ENCODE measurements around the gene GCHFR. TPM values are rescaled to one million over a fixed set of nuclear protein-coding genes. Genes with fewer than 3 reads are reported as not detected.

GCHFR gene
- 20.5 TPM for polyA plus RNA-seq (2013)

- Histone ChIP-seq H3K27me3 (replicated peaks in 2 of 5; ENCODE audit: control insufficient read depth in 4 of 5, insufficient read depth in 5 of 5, low read length in 4 of 5) (no peaks in the 10 kb centered on the region), H3K4me3 (ENCODE audit: control insufficient read depth in 1 of 7, extremely low read depth in 1 of 7, insufficient read depth in 4 of 7, low read depth in 2 of 7, low read length in 6 of 7) (peak within 1 kb of the TSS; percentile 47 to 81 (median 64)), H3K9me3 (ENCODE audit: control extremely low read depth in 1 of 5, control insufficient read depth in 4 of 5, insufficient read depth in 2 of 5, low read depth in 1 of 5, low read length in 4 of 5) (no peaks in the 10 kb centered on the region), H3K27ac (ENCODE audit: insufficient read depth in 1 of 2, low read depth in 1 of 2, low read length in 2 of 2, poor library complexity in 1 of 2, severe bottlenecking in 2 of 2) (peak within 1 kb of the TSS in 1 of 2 experiments; percentile 57), H3K36me3 (ENCODE audit: control insufficient read depth in 4 of 4, insufficient read depth in 4 of 4, low read length in 3 of 4) (peaks cover 0 to 25% (median 10%) of the 10 kb centered on the region in 4 experiments), H3K4me1 (ENCODE audit: control extremely low read depth in 1 of 4, control insufficient read depth in 4 of 4, insufficient read depth in 4 of 4, low read length in 3 of 4) (peaks cover 5 to 65% (median 48%) of the 10 kb centered on the region in 4 experiments)
- WGBS (ENCODE audit: insufficient coverage): under 1% methylated on average over 66 of the region's 75 CpGs
- peak in 2 of 3 donors; percentile 64 to 77 for DNase-seq
- ChIA-PET POLR2A (no interaction called here), CTCF (interaction anchor here (1.1 to 14.6 kb wide), 4 partner anchors 13 to 21 kb away, joined by 3 to 123 read pairs (median 8); no protein-coding TSS in a partner anchor)
Measured at GRCh38 chr15:40763801-40764628, at the start of gene GCHFR. Gene GCHFR (plus strand): TSS chr15:40764068. CDS start chr15:40764181, 113 bp downstream.

GRCh38 chr15:40714144-40714543 lies 49.7 kb upstream of the GCHFR start:
- Histone ChIP-seq H3K9me3 (ENCODE audit: control extremely low read depth in 1 of 5, control insufficient read depth in 4 of 5, insufficient read depth in 2 of 5, low read depth in 1 of 5, low read length in 4 of 5) (no peaks in the 10 kb centered on the region), H3K27me3 (replicated peaks in 2 of 5; ENCODE audit: control insufficient read depth in 4 of 5, insufficient read depth in 5 of 5, low read length in 4 of 5) (no peaks in the 10 kb centered on the region), H3K4me1 (ENCODE audit: control extremely low read depth in 1 of 4, control insufficient read depth in 4 of 4, insufficient read depth in 4 of 4, low read length in 3 of 4) (no peaks in the 10 kb centered on the region), H3K4me3 (ENCODE audit: control insufficient read depth in 1 of 7, extremely low read depth in 1 of 7, insufficient read depth in 4 of 7, low read depth in 2 of 7, low read length in 6 of 7) (no peak overlapping the region), H3K27ac (ENCODE audit: insufficient read depth in 1 of 2, low read depth in 1 of 2, low read length in 2 of 2, poor library complexity in 1 of 2, severe bottlenecking in 2 of 2) (no peak overlapping the region), H3K36me3 (ENCODE audit: control insufficient read depth in 4 of 4, insufficient read depth in 4 of 4, low read length in 3 of 4) (peaks cover 11 to 51% (median 16%) of the 10 kb centered on the region in 4 experiments)
- CTCF ChIA-PET: interaction anchor here (0.6 to 0.8 kb wide), 4 partner anchors 11 to 528 kb away, joined by 3 read pairs; no protein-coding TSS in a partner anchor
- POLR2A ChIA-PET: no interaction called here
- DNase-seq: no peak
- WGBS (ENCODE audit: insufficient coverage): no CpG with 5 or more reads among the region's 2 CpGs

- Histone ChIP-seq H3K27ac (ENCODE audit: insufficient read depth in 1 of 2, low read depth in 1 of 2, low read length in 2 of 2, poor library complexity in 1 of 2, severe bottlenecking in 2 of 2) (no peak overlapping the region), H3K36me3 (ENCODE audit: control insufficient read depth in 4 of 4, insufficient read depth in 4 of 4, low read length in 3 of 4) (peaks cover 6 to 56% (median 15%) of the 10 kb centered on the region in 4 experiments), H3K9me3 (ENCODE audit: control extremely low read depth in 1 of 5, control insufficient read depth in 4 of 5, insufficient read depth in 2 of 5, low read depth in 1 of 5, low read length in 4 of 5) (no peaks in the 10 kb centered on the region), H3K4me1 (ENCODE audit: control extremely low read depth in 1 of 4, control insufficient read depth in 4 of 4, insufficient read depth in 4 of 4, low read length in 3 of 4) (no peaks in the 10 kb centered on the region), H3K27me3 (replicated peaks in 2 of 5; ENCODE audit: control insufficient read depth in 4 of 5, insufficient read depth in 5 of 5, low read length in 4 of 5) (no peaks in the 10 kb centered on the region), H3K4me3 (ENCODE audit: control insufficient read depth in 1 of 7, extremely low read depth in 1 of 7, insufficient read depth in 4 of 7, low read depth in 2 of 7, low read length in 6 of 7) (no peak overlapping the region)
- WGBS (ENCODE audit: insufficient coverage): 90% methylated on average over 4 of the region's 6 CpGs
- ChIA-PET CTCF (interaction anchor here (1.6 kb wide), 1 partner anchor 66 kb away, joined by 3 read pairs; no protein-coding TSS in a partner anchor), POLR2A (no interaction called here)
- peak in 2 of 3 donors; percentile 40 to 46 for DNase-seq
Measured at GRCh38 chr15:40716165-40716564, 47.7 kb upstream of the GCHFR start.

- CTCF ChIA-PET: interaction anchor here (1.4 kb wide), 1 partner anchor 61 kb away, joined by 3 read pairs; no protein-coding TSS in a partner anchor
Measured at GRCh38 chr15:40721701-40722100, 42.2 kb upstream of the GCHFR start.

GRCh38 chr15:40722354-40722753 lies 41.5 kb upstream of the GCHFR start:
- H3K9me3 ChIP-seq (ENCODE audit: control extremely low read depth in 1 of 5, control insufficient read depth in 4 of 5, insufficient read depth in 2 of 5, low read depth in 1 of 5, low read length in 4 of 5): no peaks in the 10 kb centered on the region
- H3K36me3 ChIP-seq (ENCODE audit: control insufficient read depth in 4 of 4, insufficient read depth in 4 of 4, low read length in 3 of 4): peaks cover 3 to 39% (median 11%) of the 10 kb centered on the region in 4 experiments
- DNase-seq: no peak
- CTCF ChIA-PET: interaction anchor here (0.5 to 2.0 kb wide), 3 partner anchors 22 to 252 kb away, joined by 3 to 6 read pairs (median 5); no protein-coding TSS in a partner anchor
- no peak overlapping the region for H3K27ac ChIP-seq (ENCODE audit: insufficient read depth in 1 of 2, low read depth in 1 of 2, low read length in 2 of 2, poor library complexity in 1 of 2, severe bottlenecking in 2 of 2)
- no peak overlapping the region for H3K4me3 ChIP-seq (ENCODE audit: control insufficient read depth in 1 of 7, extremely low read depth in 1 of 7, insufficient read depth in 4 of 7, low read depth in 2 of 7, low read length in 6 of 7)
- WGBS (ENCODE audit: insufficient coverage): 100% methylated on average over 2 of the region's 4 CpGs
- no peaks in the 10 kb centered on the region for H3K4me1 ChIP-seq (ENCODE audit: control extremely low read depth in 1 of 4, control insufficient read depth in 4 of 4, insufficient read depth in 4 of 4, low read length in 3 of 4)
- no peaks in the 10 kb centered on the region for H3K27me3 ChIP-seq (replicated peaks in 2 of 5; ENCODE audit: control insufficient read depth in 4 of 5, insufficient read depth in 5 of 5, low read length in 4 of 5)
- POLR2A ChIA-PET: interaction anchor here (0.6 kb wide), 1 partner anchor 16 kb away, joined by 12 read pairs; no protein-coding TSS in a partner anchor

More at GRCh38 chr15:40721701-40722100, 42.2 kb upstream of the GCHFR start:
- DNase-seq: no peak
- POLR2A ChIA-PET: no interaction called here
- Histone ChIP-seq H3K4me1 (ENCODE audit: control extremely low read depth in 1 of 4, control insufficient read depth in 4 of 4, insufficient read depth in 4 of 4, low read length in 3 of 4) (no peaks in the 10 kb centered on the region), H3K27ac (ENCODE audit: insufficient read depth in 1 of 2, low read depth in 1 of 2, low read length in 2 of 2, poor library complexity in 1 of 2, severe bottlenecking in 2 of 2) (no peak overlapping the region), H3K27me3 (replicated peaks in 2 of 5; ENCODE audit: control insufficient read depth in 4 of 5, insufficient read depth in 5 of 5, low read length in 4 of 5) (no peaks in the 10 kb centered on the region), H3K4me3 (ENCODE audit: control insufficient read depth in 1 of 7, extremely low read depth in 1 of 7, insufficient read depth in 4 of 7, low read depth in 2 of 7, low read length in 6 of 7) (no peak overlapping the region), H3K9me3 (ENCODE audit: control extremely low read depth in 1 of 5, control insufficient read depth in 4 of 5, insufficient read depth in 2 of 5, low read depth in 1 of 5, low read length in 4 of 5) (no peaks in the 10 kb centered on the region), H3K36me3 (ENCODE audit: control insufficient read depth in 4 of 4, insufficient read depth in 4 of 4, low read length in 3 of 4) (peaks cover 2 to 39% (median 11%) of the 10 kb centered on the region in 4 experiments)
- 86% methylated on average over 1 of the region's 1 CpG for WGBS (ENCODE audit: insufficient coverage)

- H3K36me3 ChIP-seq (ENCODE audit: control insufficient read depth in 4 of 4, insufficient read depth in 4 of 4, low read length in 3 of 4): peaks cover 5 to 36% (median 11%) of the 10 kb centered on the region in 4 experiments
- H3K4me1 ChIP-seq (ENCODE audit: control extremely low read depth in 1 of 4, control insufficient read depth in 4 of 4, insufficient read depth in 4 of 4, low read length in 3 of 4): no peaks in the 10 kb centered on the region
- no CpG with 5 or more reads among the region's 2 CpGs for WGBS (ENCODE audit: insufficient coverage)
- no peak overlapping the region for H3K27ac ChIP-seq (ENCODE audit: insufficient read depth in 1 of 2, low read depth in 1 of 2, low read length in 2 of 2, poor library complexity in 1 of 2, severe bottlenecking in 2 of 2)
- POLR2A ChIA-PET: interaction anchor here (0.6 kb wide), 1 partner anchor 15 kb away, joined by 12 read pairs; no protein-coding TSS in a partner anchor
- CTCF ChIA-PET: interaction anchor here (0.5 to 2.0 kb wide), 6 partner anchors 14 to 252 kb away, joined by 3 to 6 read pairs (median 5); no protein-coding TSS in a partner anchor
- no peaks in the 10 kb centered on the region for H3K27me3 ChIP-seq (replicated peaks in 2 of 5; ENCODE audit: control insufficient read depth in 4 of 5, insufficient read depth in 5 of 5, low read length in 4 of 5)
- H3K9me3 ChIP-seq (ENCODE audit: control extremely low read depth in 1 of 5, control insufficient read depth in 4 of 5, insufficient read depth in 2 of 5, low read depth in 1 of 5, low read length in 4 of 5): no peaks in the 10 kb centered on the region
- DNase-seq: no peak
- no peak overlapping the region for H3K4me3 ChIP-seq (ENCODE audit: control insufficient read depth in 1 of 7, extremely low read depth in 1 of 7, insufficient read depth in 4 of 7, low read depth in 2 of 7, low read length in 6 of 7)
Measured at GRCh38 chr15:40722934-40723333, 40.9 kb upstream of the GCHFR start.

Measured in common myeloid progenitor, CD34-positive (primary cell).